Naive thymus-derived CD4-positive, alpha-beta T cell (primary cell): ENCODE results near the gene IRAK2. TPM values are rescaled to one million over a fixed set of nuclear protein-coding genes. Genes with fewer than 3 reads are reported as not detected.

Experiments
- polyA plus RNA-seq, 2 donors: library from polyadenylated mRNA; unstranded; fragments of 300-500 nt; fragmentation: Illumina TruSeq; gene quantifications; one replicate each; pipeline ENCODE4 v1.2.3, GENCODE V29; 2021
- total RNA-seq, 6 experiments: library from RNA in 5 of 6; stranded (reverse) in 5 of 6; gene quantifications; 1 replicate in 5 of 6; 2 replicates in 1 of 6; pipeline ENCODE4 v1.2.3 and lab custom pipeline; 2021 to 2026

The IRAK2 gene
- total and polyA plus RNA-seq, 7 experiments from 2014 or later = 1.5 to 4.8 (median 2.3) TPM

Other genes with a start within 250 kb of the IRAK2 start
- 1 to 10 TPM in 3 of 5 experiments, under 1 TPM in 2; 0.70 to 3.2 (median 1.4) TPM for gene IL17RC, start 247.8 kb upstream of the IRAK2 start, total RNA-seq
- gene IL17RC, start 247.8 kb upstream of the IRAK2 start, polyA plus RNA-seq = 10 to 100 TPM in 1 of 2 donors, 1 to 10 TPM in 1; 8.3 to 11.9 TPM
- 10 to 100 TPM; 21.0 to 64.9 (median 29.6) TPM for gene CRELD1, start 231.1 kb upstream of the IRAK2 start, total RNA-seq
- 10 to 100 TPM; 30.1 to 31.0 TPM for gene CRELD1, start 231.1 kb upstream of the IRAK2 start, polyA plus RNA-seq
- 10 to 100 TPM in 2 of 5 experiments, 1 to 10 TPM in 3; 5.1 to 10.8 (median 8.8) TPM for gene PRRT3, start 212.5 kb upstream of the IRAK2 start, total RNA-seq
- gene PRRT3, start 212.5 kb upstream of the IRAK2 start, polyA plus RNA-seq = 1 to 10 TPM; 5.4 to 6.4 TPM
- gene EMC3, start 178.1 kb upstream of the IRAK2 start, total RNA-seq = 10 to 100 TPM; 33.2 to 55.6 (median 38.9) TPM
- 10 to 100 TPM; 38.3 to 55.0 TPM for gene EMC3, start 178.1 kb upstream of the IRAK2 start, polyA plus RNA-seq
- gene FANCD2, start 138.5 kb upstream of the IRAK2 start, total RNA-seq = 10 to 100 TPM; 18.3 to 41.5 (median 34.1) TPM
- 1 to 10 TPM; 3.3 to 5.1 TPM for gene FANCD2, start 138.5 kb upstream of the IRAK2 start, polyA plus RNA-seq
- gene FANCD2OS, start 56.7 kb upstream of the IRAK2 start, total RNA-seq = not detected
- gene FANCD2OS, start 56.7 kb upstream of the IRAK2 start, polyA plus RNA-seq = not detected
- 100 to 1,000 TPM in 1 of 5 experiments, 10 to 100 TPM in 4; 40.9 to 117 (median 65.8) TPM for gene BRK1, start 49.2 kb upstream of the IRAK2 start, total RNA-seq
- 100 to 1,000 TPM; 212 to 256 TPM for gene BRK1, start 49.2 kb upstream of the IRAK2 start, polyA plus RNA-seq
- 10 to 100 TPM; 56.8 to 77.0 (median 67.0) TPM for gene VHL, start 23.1 kb upstream of the IRAK2 start, total RNA-seq
- 10 to 100 TPM; 16.7 to 34.6 TPM for gene VHL, start 23.1 kb upstream of the IRAK2 start, polyA plus RNA-seq
- 10 to 100 TPM; 52.9 to 88.8 (median 71.6) TPM for gene TATDN2, start 83.5 kb downstream of the IRAK2 start, total RNA-seq
- 10 to 100 TPM; 12.9 to 26.8 TPM for gene TATDN2, start 83.5 kb downstream of the IRAK2 start, polyA plus RNA-seq
- gene GHRL, start 128.0 kb downstream of the IRAK2 start, total RNA-seq = 1 to 10 TPM in 4 of 5 experiments, under 1 TPM in 1; 0.35 to 3.8 (median 1.3) TPM
- under 1 TPM; 0.67 to 0.69 TPM for gene GHRL, start 128.0 kb downstream of the IRAK2 start, polyA plus RNA-seq
- gene SEC13, start 156.2 kb downstream of the IRAK2 start, total RNA-seq = 10 to 100 TPM; 63.9 to 98.9 (median 71.0) TPM
- 100 to 1,000 TPM; 129 to 131 TPM for gene SEC13, start 156.2 kb downstream of the IRAK2 start, polyA plus RNA-seq